ENCODE data around the gene FAM43A. TPM values are rescaled to one million over a fixed set of nuclear protein-coding genes. Genes with fewer than 3 reads are reported as not detected.

FAM43A gene
- total and polyA plus RNA-seq, 8 donors: 1.2 to 2.8 (median 1.7) TPM

DNA sequence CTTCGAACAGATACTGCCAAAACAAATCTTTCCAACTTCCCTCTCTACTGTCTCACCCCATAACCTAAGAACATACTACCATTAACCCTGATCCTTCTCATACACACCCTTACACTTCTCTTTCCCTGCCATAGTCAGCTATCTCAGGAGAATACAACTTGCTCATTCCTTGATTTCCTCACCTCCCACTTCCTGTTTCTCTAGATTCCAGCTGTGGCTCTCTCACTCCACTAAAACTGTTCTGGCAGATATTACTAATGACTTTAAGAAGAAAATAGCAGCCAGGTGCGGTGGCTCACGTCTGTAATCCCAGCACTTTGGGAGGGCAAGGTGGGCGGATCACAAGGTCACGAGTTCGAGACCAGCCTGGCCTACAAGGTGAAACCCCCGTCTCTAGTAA lies 18.3 kb upstream of the FAM43A start:
- Histone ChIP-seq H3K27ac (no peak overlapping the region), H3K27me3 (no peaks in the 10 kb centered on the region), H3K4me3 (no peak overlapping the region), H3K36me3 (peaks cover 6 to 21% (median 7%) of the 10 kb centered on the region in 3 donors), H3K4me1 (peaks cover 8 to 15% (median 14%) of the 10 kb centered on the region in 3 donors), H3K9me3 (no peaks in the 10 kb centered on the region)
- FAIRE-seq (no peak), DNase-seq (no peak), ATAC-seq (no peak)
- intact Hi-C loops (cut with DNase I): loop anchor here in 1 of 3 donors (5.0 kb wide), 1 partner anchor 600 kb away; no protein-coding TSS in a partner anchor
- TF ChIP-seq CTCF (IDR thresholded peaks at IDR 0.05): no peak
- WGBS, 2 donors: 72 to 79% methylated on average over 7 of the region's 7 CpGs

DNA sequence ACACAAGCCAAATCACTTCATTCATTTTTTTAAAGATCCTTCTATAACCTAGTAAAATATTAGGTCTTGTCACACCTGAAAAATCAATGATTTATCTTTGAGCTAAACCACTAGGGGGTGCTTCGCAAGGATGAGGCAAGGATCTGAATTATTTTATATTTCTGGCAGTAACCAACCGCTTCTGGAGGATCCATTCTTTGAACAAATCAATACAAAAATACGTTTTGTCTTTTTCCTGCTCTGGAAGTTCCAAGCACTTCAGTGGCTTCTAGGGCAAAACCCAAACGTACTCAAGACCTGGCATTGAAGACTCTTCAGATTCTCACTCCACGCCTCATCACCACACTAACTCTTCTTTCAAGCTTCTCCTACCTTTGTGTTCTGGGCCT lies 14.2 kb upstream of the FAM43A start:
- ATAC-seq: peak in 3 of 4 donors; percentile 19 to 53 (median 21)
- H3K27me3 ChIP-seq: peaks cover 0 to 3% (median 0%) of the 10 kb centered on the region in 4 donors
- intact Hi-C loops (cut with DNase I): no loop called here
- WGBS, 2 donors: 0% methylated on average over 5 of the region's 5 CpGs
- peak overlapping the region; percentile 73 to 94 (median 87) for H3K27ac ChIP-seq
- DNase-seq: no peak
- H3K36me3 ChIP-seq: peaks cover 0 to under 1% (median under 1%) of the 10 kb centered on the region in 3 donors
- peak overlapping the region; percentile 56 to 91 (median 68) for H3K4me3 ChIP-seq
- peak in 3 of 4 donors; percentile 9 to 40 (median 28) for TF ChIP-seq CTCF (IDR thresholded peaks at IDR 0.05)
- H3K9me3 ChIP-seq: no peaks in the 10 kb centered on the region
- no peak for FAIRE-seq
- H3K4me1 ChIP-seq: peaks cover 8 to 15% (median 14%) of the 10 kb centered on the region in 3 donors

DNA sequence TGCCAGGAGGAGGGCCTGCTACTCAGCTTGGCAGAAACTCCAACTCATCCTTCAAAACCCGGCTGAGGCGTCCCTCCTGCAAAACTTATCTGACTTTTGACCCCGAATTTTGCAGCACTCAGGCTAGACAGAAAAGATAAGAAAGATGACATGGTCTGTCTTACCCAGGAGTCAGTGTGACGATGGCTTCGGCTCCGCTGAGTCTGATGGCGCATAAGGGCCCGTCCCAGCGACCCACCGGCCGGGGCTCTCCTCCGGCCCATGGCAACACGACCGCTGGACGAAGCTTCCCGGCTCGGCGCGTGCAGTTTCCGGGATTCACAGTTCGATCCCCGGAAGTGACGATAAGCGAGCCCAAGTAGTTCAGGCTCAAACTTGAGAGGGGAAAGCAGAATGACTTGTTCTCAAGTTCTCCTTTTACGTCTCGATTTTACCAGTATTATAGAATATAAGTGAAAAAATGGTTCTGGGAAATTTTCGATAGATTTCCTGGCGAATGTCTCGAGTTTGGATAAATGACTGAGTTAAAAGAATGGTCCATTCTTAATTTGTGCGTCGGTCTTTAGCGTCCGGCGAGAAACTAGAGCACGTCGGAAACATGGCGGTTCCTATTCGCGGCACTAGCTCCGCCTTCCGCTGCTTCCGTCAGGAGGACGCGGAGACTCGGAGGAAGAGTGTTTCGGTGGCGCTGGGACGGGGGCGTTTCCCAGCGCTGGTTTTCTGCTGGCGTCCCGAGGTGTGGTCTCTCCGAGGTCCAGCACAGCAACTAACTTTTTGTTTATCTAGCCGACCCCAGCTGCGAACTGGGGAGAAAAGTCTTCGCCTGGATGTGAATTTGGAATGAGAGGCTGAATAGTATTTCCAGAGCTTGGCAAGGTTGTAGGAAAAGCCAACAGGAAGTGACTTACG lies 13.5 kb upstream of the FAM43A start, which contains the start of gene LSG1:
Gene LSG1 (minus strand): TSS at position 292 of the 909 bp plus-strand sequence. CDS start 29 bp downstream, at position 263.
- peak; percentile 74 for FAIRE-seq
- intact Hi-C loops (cut with DNase I): no loop called here

DNA sequence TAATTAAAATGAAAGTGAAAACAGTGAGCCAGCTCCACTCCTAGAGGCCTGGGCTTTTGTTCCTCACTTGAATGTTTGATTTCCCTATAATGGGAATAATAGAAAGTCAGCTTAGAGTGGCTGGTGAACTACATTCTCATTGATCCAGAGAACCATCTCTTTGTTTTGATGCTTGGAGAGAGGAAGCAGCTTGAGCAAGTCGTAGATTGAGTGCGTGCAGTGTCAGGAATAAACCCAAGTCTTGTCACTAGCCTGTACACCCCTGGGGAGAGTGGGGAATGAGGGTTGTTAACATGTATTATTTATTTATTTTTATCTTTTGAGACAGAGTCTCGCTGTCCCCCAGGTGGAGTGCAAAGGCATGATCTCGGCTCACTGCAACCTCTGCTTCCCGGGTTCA lies 12.8 kb upstream of the FAM43A start:
- WGBS, 2 donors: 25 to 31% methylated on average over 5 of the region's 5 CpGs
- TF ChIP-seq CTCF (IDR thresholded peaks at IDR 0.05): no peak
- H3K4me3 ChIP-seq: peak overlapping the region; percentile 56 to 91 (median 68)
- peak overlapping the region; percentile 73 to 94 (median 87) for H3K27ac ChIP-seq
- DNase-seq (no peak), ATAC-seq (peak in 2 of 4 donors; percentile 2 to 8), FAIRE-seq (no peak)
- H3K36me3 ChIP-seq: no peaks in the 10 kb centered on the region
- intact Hi-C loops (cut with DNase I): no loop called here
- H3K27me3 ChIP-seq: peaks cover 0 to 3% (median 0%) of the 10 kb centered on the region in 4 donors
- no peaks in the 10 kb centered on the region for H3K9me3 ChIP-seq
- H3K4me1 ChIP-seq: peaks cover 8 to 15% (median 14%) of the 10 kb centered on the region in 3 donors

More for the DNA sequence above, 13.5 kb upstream of the FAM43A start, which contains the start of gene LSG1:
- Histone ChIP-seq H3K4me3 (peak within 1 kb of the TSS; percentile 56 to 91 (median 68)), H3K4me1 (peaks cover 8 to 15% (median 14%) of the 10 kb centered on the region in 3 donors), H3K9me3 (no peaks in the 10 kb centered on the region), H3K27ac (peak within 1 kb of the TSS; percentile 73 to 94 (median 87)), H3K27me3 (peaks cover 0 to 3% (median 0%) of the 10 kb centered on the region in 4 donors), H3K36me3 (no peaks in the 10 kb centered on the region)
- DNase-seq (peak; percentile 87 to 93 (median 90)), ATAC-seq (peak; percentile 98 to 99 (median 98))
- TF ChIP-seq CTCF (IDR thresholded peaks at IDR 0.05): no peak
- 0% methylated on average over 57 of the region's 57 CpGs for WGBS, 2 donors

Data from pancreas (tissue), 10 donors.